ENCODE measurements around the gene TIMM22. TPM values are rescaled to one million over a fixed set of nuclear protein-coding genes. Genes with fewer than 3 reads are reported as not detected.

The TIMM22 gene
- total RNA-seq: 13.8 and 21.9 TPM in 2 replicates

GRCh38 chr17:996554-997344, at the start of gene TIMM22:
Gene TIMM22 (plus strand): TSS chr17:997129. CDS start chr17:997143, 14 bp downstream.

GRCh38 chr17:979539-980405, 17.2 kb upstream of the TIMM22 start, which contains the start of gene NXN:
Gene NXN (minus strand): TSS chr17:979776.

Small RNAs within 50 kb of the gene (small RNA-seq; reads per million reads assigned to genes)
- gene MIR3183 (ENCODE audit: low replicate concordance): 0.13 reads per million

Other genes starting within 250 kb of the TIMM22 start
- gene GEMIN4, start 244.9 kb upstream of the TIMM22 start, total RNA-seq: 7.2 and 25.5 TPM in 2 replicates
- 33.0 and 51.5 TPM in 2 replicates for gene GLOD4, start 214.8 kb upstream of the TIMM22 start, total RNA-seq
- gene MRM3, start 214.8 kb upstream of the TIMM22 start, total RNA-seq: 16.9 and 18.9 TPM in 2 replicates
- gene NXN, start 17.4 kb upstream of the TIMM22 start, total RNA-seq: 51.8 and 65.2 TPM in 2 replicates
- gene ABR, start 182.9 kb downstream of the TIMM22 start, total RNA-seq: 90.8 and 115 TPM in 2 replicates